Measurements from ENCODE around the gene METTL17. TPM values are rescaled to one million over a fixed set of nuclear protein-coding genes. Genes with fewer than 3 reads are reported as not detected.

Gene METTL17
- total and polyA plus RNA-seq, 12 donors: 28.8 to 79.3 (median 39.1) TPM

DNA sequence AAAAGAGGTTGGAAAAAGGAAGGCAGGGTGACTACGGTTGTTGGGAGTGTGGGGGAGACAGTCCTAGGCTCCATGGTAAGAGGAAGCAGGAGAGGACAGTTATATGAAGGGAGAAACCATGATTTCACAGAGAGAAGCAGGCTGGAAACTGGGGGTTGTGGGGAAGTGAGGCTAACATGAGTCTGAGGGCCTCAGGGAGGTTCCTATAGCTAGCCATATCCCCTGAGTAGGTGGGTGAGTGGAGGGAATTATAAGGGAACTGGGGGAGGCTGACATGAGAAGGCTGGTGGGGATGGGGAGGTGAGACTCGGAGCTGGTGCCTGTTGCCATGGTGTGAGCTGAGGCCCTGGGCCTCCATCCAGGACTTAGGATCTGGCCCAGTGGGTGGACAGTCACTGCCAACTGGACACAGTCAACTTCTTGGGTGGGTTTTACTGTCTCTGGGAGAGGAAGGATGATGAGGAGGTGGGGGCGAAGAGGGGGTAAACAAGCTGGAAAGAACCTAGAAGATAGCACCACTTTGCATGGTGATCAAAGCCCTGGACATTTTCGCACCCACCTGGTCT, 43.4 kb downstream of the METTL17 start:
- intact Hi-C loops (cut with DNase I): no loop called here
- TF ChIP-seq, protein P1, sequence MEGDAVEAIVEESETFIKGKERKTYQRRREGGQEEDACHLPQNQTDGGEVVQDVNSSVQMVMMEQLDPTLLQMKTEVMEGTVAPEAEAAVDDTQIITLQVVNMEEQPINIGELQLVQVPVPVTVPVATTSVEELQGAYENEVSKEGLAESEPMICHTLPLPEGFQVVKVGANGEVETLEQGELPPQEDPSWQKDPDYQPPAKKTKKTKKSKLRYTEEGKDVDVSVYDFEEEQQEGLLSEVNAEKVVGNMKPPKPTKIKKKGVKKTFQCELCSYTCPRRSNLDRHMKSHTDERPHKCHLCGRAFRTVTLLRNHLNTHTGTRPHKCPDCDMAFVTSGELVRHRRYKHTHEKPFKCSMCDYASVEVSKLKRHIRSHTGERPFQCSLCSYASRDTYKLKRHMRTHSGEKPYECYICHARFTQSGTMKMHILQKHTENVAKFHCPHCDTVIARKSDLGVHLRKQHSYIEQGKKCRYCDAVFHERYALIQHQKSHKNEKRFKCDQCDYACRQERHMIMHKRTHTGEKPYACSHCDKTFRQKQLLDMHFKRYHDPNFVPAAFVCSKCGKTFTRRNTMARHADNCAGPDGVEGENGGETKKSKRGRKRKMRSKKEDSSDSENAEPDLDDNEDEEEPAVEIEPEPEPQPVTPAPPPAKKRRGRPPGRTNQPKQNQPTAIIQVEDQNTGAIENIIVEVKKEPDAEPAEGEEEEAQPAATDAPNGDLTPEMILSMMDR (IDR thresholded peaks at IDR 0.05): no peak
- Histone ChIP-seq H3K27me3 (no peaks in the 10 kb centered on the region), H3K9me3 (no peaks in the 10 kb centered on the region), H3K27ac (no peak overlapping the region), H3K36me3 (no peaks in the 10 kb centered on the region), H3K4me1 (peaks cover 0 to 10% (median 3%) of the 10 kb centered on the region in 9 donors), H3K4me3 (no peak overlapping the region)
- no peak for ATAC-seq
- no peak for DNase-seq
- WGBS, 2 donors: 89% methylated on average over 4 of the region's 4 CpGs

DNA sequence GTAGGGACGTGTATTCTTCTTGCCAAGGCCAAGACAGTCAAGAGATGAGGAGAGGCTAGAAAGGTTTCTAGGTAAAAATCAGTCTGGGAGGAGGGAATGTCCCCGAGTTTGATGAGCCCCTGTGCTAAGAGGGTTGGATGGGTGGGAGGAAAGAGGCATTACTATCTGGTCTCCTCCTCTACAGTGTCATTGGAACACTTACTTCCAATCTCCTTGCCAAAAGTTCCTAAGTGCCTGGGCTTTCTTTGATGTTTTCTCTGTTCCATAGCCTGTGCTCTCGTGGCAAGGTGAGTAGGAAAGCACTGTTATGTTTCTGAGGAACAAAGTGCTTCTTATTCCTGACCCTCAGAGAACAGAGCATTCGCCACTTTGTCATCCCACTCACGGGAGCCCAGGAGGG, 44.9 kb downstream of the METTL17 start, which contains the start of gene RNASE13:
TSS of gene RNASE13 (minus strand) at position 101 of the 400 bp plus-strand sequence. CDS start 519 bp downstream, outside the sequence.
- intact Hi-C loops (cut with DNase I): no loop called here
- 88 to 91% methylated on average over 5 of the region's 5 CpGs for WGBS, 2 donors
- Histone ChIP-seq H3K4me1 (peaks cover 4 to 25% (median 18%) of the 10 kb centered on the region in 9 donors), H3K9me3 (no peaks in the 10 kb centered on the region), H3K4me3 (no peak within 1 kb of the TSS), H3K36me3 (no peaks in the 10 kb centered on the region), H3K27me3 (no peaks in the 10 kb centered on the region), H3K27ac (no peak within 1 kb of the TSS)
- DNase-seq: no peak
- ATAC-seq: no peak
- TF ChIP-seq, protein P1 (IDR thresholded peaks at IDR 0.05): no peak

DNA sequence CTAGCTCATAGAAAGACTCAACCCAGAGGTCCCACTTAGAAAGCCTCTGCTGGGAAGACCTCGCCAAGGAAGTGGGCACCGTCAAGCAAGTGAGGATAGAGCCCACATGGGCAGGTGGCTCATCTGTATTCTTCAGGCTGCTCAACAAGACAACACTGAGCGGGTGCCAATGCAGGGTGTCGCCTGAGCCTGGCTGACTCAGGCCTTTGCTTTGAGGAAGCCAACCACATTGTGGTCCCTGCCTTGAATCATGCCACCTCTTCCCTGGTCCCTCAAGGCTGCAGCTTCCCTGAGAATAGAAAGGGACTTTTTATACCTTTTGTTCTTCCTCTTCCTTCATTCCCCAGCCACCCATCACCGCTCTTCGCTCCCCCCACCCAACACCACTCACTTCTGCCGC, 47.0 kb downstream of the METTL17 start:
- ATAC-seq (no peak), DNase-seq (no peak)
- H3K4me1 ChIP-seq: peaks cover 7 to 30% (median 22%) of the 10 kb centered on the region in 9 donors
- TF ChIP-seq, protein P1 (IDR thresholded peaks at IDR 0.05): no peak
- intact Hi-C loops (cut with DNase I): loop anchor here in 1 of 10 donors (2.0 kb wide), 1 partner anchor 22 kb away; no protein-coding TSS in a partner anchor
- no peaks in the 10 kb centered on the region for H3K9me3 ChIP-seq
- H3K4me3 ChIP-seq: no peak overlapping the region
- 93 to 95% methylated on average over 7 of the region's 7 CpGs for WGBS, 2 donors
- H3K27me3 ChIP-seq: no peaks in the 10 kb centered on the region
- H3K36me3 ChIP-seq: no peaks in the 10 kb centered on the region
- H3K27ac ChIP-seq: peak overlapping the region in 5 of 10 donors; percentile 13 to 87 (median 40)

DNA sequence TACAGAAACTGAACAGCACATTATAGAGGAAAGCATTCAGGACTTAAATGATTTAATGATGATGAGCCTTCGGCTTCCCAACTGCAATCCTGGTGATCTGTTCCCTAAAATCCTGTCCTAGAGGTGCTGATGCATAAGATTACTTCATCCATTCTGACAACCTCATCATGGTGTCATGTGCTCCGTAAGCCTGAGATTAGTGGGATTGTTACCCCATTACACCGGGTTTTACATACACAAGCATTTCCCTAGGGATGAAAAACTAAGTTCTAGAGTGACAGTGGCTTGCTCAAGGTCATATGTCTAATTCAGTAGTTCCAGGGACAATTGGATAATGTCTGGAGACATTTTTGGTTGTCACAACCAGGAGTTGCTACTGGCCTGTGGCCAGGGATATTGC, 47.4 kb downstream of the METTL17 start:
- no peaks in the 10 kb centered on the region for H3K9me3 ChIP-seq
- TF ChIP-seq, protein P1 (IDR thresholded peaks at IDR 0.05): no peak
- H3K4me1 ChIP-seq: peaks cover 7 to 30% (median 22%) of the 10 kb centered on the region in 9 donors
- ATAC-seq (no peak), DNase-seq (no peak)
- H3K27ac ChIP-seq: peak overlapping the region in 5 of 10 donors; percentile 13 to 87 (median 40)
- H3K4me3 ChIP-seq: no peak overlapping the region
- WGBS, 2 donors: 79 to 80% methylated on average over 3 of the region's 3 CpGs
- H3K36me3 ChIP-seq: no peaks in the 10 kb centered on the region
- intact Hi-C loops (cut with DNase I): loop anchor here in 1 of 10 donors (2.0 kb wide), 1 partner anchor 22 kb away; no protein-coding TSS in a partner anchor
- H3K27me3 ChIP-seq: no peaks in the 10 kb centered on the region
